Measurements from ENCODE around the gene WDR27.
"Not testable (repeated sequence)": the region's sequence is repeated elsewhere in the genome, so short reads cannot be mapped to it uniquely, and the experiment has no call there.

WDR27 gene

GRCh38 chr6:169638915-169639314, 62.9 kb downstream of the WDR27 start:
- DNase-seq: no peak

- DNase-seq: no peak
Measured at GRCh38 chr6:169638388-169638787, 63.4 kb downstream of the WDR27 start.

GRCh38 chr6:169635345-169635744, 66.5 kb downstream of the WDR27 start:
- no peak for DNase-seq

GRCh38 chr6:169632841-169633240, 69.0 kb downstream of the WDR27 start:
- DNase-seq: no peak

GRCh38 chr6:169629256-169629655, 72.6 kb downstream of the WDR27 start:
- no peak for DNase-seq

GRCh38 chr6:169627736-169628607, 73.9 kb downstream of the WDR27 start:
- no peak for DNase-seq

- DNase-seq: no peak
Measured at GRCh38 chr6:169626649-169627048, 75.2 kb downstream of the WDR27 start.

- DNase-seq: no peak
Measured at GRCh38 chr6:169626169-169626568, 75.7 kb downstream of the WDR27 start.

GRCh38 chr6:169625376-169625775, 76.5 kb downstream of the WDR27 start:
- DNase-seq: no peak

GRCh38 chr6:169624785-169625184, 77.0 kb downstream of the WDR27 start:
- DNase-seq: no peak

GRCh38 chr6:169623975-169624374, 77.9 kb downstream of the WDR27 start:
- no peak for DNase-seq

GRCh38 chr6:169623343-169623742, 78.5 kb downstream of the WDR27 start:
- no peak for DNase-seq

GRCh38 chr6:169622618-169623017, 79.2 kb downstream of the WDR27 start:
- no peak for DNase-seq

GRCh38 chr6:169621311-169621710, 80.5 kb downstream of the WDR27 start:
- no peak for DNase-seq

- DNase-seq: no peak
Measured at GRCh38 chr6:169620171-169621130, 81.4 kb downstream of the WDR27 start.

- DNase-seq: no peak
Measured at GRCh38 chr6:169619650-169620049, 82.2 kb downstream of the WDR27 start.

GRCh38 chr6:169618526-169619490, 83.0 kb downstream of the WDR27 start:
- no peak for DNase-seq

GRCh38 chr6:169617562-169617961, 84.3 kb downstream of the WDR27 start:
- no peak for DNase-seq

- DNase-seq: not testable (repeated sequence)
Measured at GRCh38 chr6:169608609-169609008, 93.2 kb downstream of the WDR27 start.

GRCh38 chr6:169604076-169604475, 97.8 kb downstream of the WDR27 start:
- no peak for DNase-seq

GRCh38 chr6:169601129-169601528, 100.7 kb downstream of the WDR27 start:
- DNase-seq: not testable (repeated sequence)

GRCh38 chr6:169592558-169592957, 109.3 kb downstream of the WDR27 start:
- DNase-seq: no peak

Measured in activated CD4-positive, alpha-beta T cell treated with anti-CD3 and anti-CD28 coated beads, Interleukin-2, amount 50 U/mL, for 1 hour (primary cell).